Measurements from ENCODE around the gene LMBR1L.

- TF ChIP-seq CTCF (conservative IDR thresholded peaks at IDR 0.05) = peak; percentile 96
- no peak for TF ChIP-seq ZFX (IDR thresholded peaks at IDR 0.05)
These were observed 22.3 kb downstream of the LMBR1L start for GRCh38 chr12:49088150-49088931.
